ENCODE data around the gene CREM.

Gene CREM

GRCh38 chr10:35103882-35104281, 22.8 kb upstream of the CREM start:
- no peak for TF ChIP-seq SNAI2 (CRISPR knock-in tag; IDR thresholded peaks at IDR 0.05)
- TF ChIP-seq ZNF70 (CRISPR knock-in tag; IDR thresholded peaks at IDR 0.05): no peak
- TF ChIP-seq POU6F1 (CRISPR knock-in tag; IDR thresholded peaks at IDR 0.05; ENCODE audit: borderline replicate concordance, low read depth): no peak
- TF ChIP-seq TOX (CRISPR knock-in tag; IDR thresholded peaks at IDR 0.05; ENCODE audit: borderline replicate concordance): no peak
- peak; percentile 37; the same call in 1 of the 2 replicates for TF ChIP-seq TSHZ2 (CRISPR knock-in tag; IDR thresholded peaks at IDR 0.05)
- peak; percentile 93 for TF ChIP-seq TCF4 (CRISPR knock-in tag; IDR thresholded peaks at IDR 0.05; ENCODE audit: borderline replicate concordance)
- ATAC-seq: no peak

GRCh38 chr10:35112571-35112970, 14.1 kb upstream of the CREM start:
- no peak for ATAC-seq
- TF ChIP-seq ZFP30 (CRISPR knock-in tag; IDR thresholded peaks at IDR 0.05): no peak
- TF ChIP-seq ZNF565 (CRISPR knock-in tag; conservative IDR thresholded peaks at IDR 0.05; ENCODE audit: low read depth): no peak
- TF ChIP-seq TOX (CRISPR knock-in tag; IDR thresholded peaks at IDR 0.05; ENCODE audit: borderline replicate concordance): no peak

GRCh38 chr10:35119378-35119777, 7.3 kb upstream of the CREM start:
- TF ChIP-seq CSDC2 (CRISPR knock-in tag; IDR thresholded peaks at IDR 0.05): no peak
- TF ChIP-seq POU6F1 (CRISPR knock-in tag; IDR thresholded peaks at IDR 0.05; ENCODE audit: borderline replicate concordance, low read depth): no peak
- no peak for TF ChIP-seq TOX (CRISPR knock-in tag; IDR thresholded peaks at IDR 0.05; ENCODE audit: borderline replicate concordance)
- no peak for TF ChIP-seq CREB5 (CRISPR knock-in tag; IDR thresholded peaks at IDR 0.05; ENCODE audit: low read depth)
- TF ChIP-seq ESRRG (CRISPR knock-in tag; IDR thresholded peaks at IDR 0.05): no peak
- no peak for TF ChIP-seq ZNF70 (CRISPR knock-in tag; IDR thresholded peaks at IDR 0.05)
- TF ChIP-seq PPARA (CRISPR knock-in tag; IDR thresholded peaks at IDR 0.05; ENCODE audit: borderline replicate concordance): no peak
- no peak for TF ChIP-seq GLIS3 (CRISPR knock-in tag; IDR thresholded peaks at IDR 0.05)
- TF ChIP-seq ZC3H10 (CRISPR knock-in tag; IDR thresholded peaks at IDR 0.05): no peak
- TF ChIP-seq PATZ1 (CRISPR knock-in tag; IDR thresholded peaks at IDR 0.05; ENCODE audit: borderline replicate concordance): no peak
- TF ChIP-seq ISL1 (CRISPR knock-in tag; IDR thresholded peaks at IDR 0.05): no peak
- no peak for ATAC-seq

- no peak for ATAC-seq
- TF ChIP-seq PATZ1 (CRISPR knock-in tag; IDR thresholded peaks at IDR 0.05; ENCODE audit: borderline replicate concordance) (no peak), ARNTL (CRISPR knock-in tag; IDR thresholded peaks at IDR 0.05; ENCODE audit: borderline replicate concordance, low read depth) (no peak), SNAI2 (CRISPR knock-in tag; IDR thresholded peaks at IDR 0.05) (no peak), ISL1 (CRISPR knock-in tag; IDR thresholded peaks at IDR 0.05) (no peak), ESRRG (CRISPR knock-in tag; IDR thresholded peaks at IDR 0.05) (no peak), ZNF565 (CRISPR knock-in tag; conservative IDR thresholded peaks at IDR 0.05; ENCODE audit: low read depth) (no peak), CREB5 (CRISPR knock-in tag; IDR thresholded peaks at IDR 0.05; ENCODE audit: low read depth) (no peak), ZNF70 (CRISPR knock-in tag; IDR thresholded peaks at IDR 0.05) (no peak), GLIS3 (CRISPR knock-in tag; IDR thresholded peaks at IDR 0.05) (no peak), ZC3H10 (CRISPR knock-in tag; IDR thresholded peaks at IDR 0.05) (no peak), TOX (CRISPR knock-in tag; IDR thresholded peaks at IDR 0.05; ENCODE audit: borderline replicate concordance) (no peak), TSHZ2 (CRISPR knock-in tag; IDR thresholded peaks at IDR 0.05) (no peak), OSR1 (CRISPR knock-in tag; IDR thresholded peaks at IDR 0.05) (no peak), TCF4 (CRISPR knock-in tag; IDR thresholded peaks at IDR 0.05; ENCODE audit: borderline replicate concordance) (no peak)
These were observed 2.1 kb upstream of the CREM start for GRCh38 chr10:35124540-35124939.

Data from SK-N-SH treated with all-trans-retinoic acid at 6 μM for 48 hours (cell line).